Osteocyte (in vitro differentiated cells): ENCODE data around the gene MYBPHL. TPM values are rescaled to one million over a fixed set of nuclear protein-coding genes. Genes with fewer than 3 reads are reported as not detected.

ENCODE experiments used
- DNase-seq: peaks from one replicate; pipeline ENCODE4 v3.0.0; 2021; ENCODE audit warnings: mixed read lengths; ENCODE audit not compliant: unreplicated experiment; ENCODE audit errors: extremely low spot score
- H3K27ac Mint-ChIP-seq: one replicate; pipeline ENCODE4 v1.8.0; 2021; ENCODE audit warnings: mild to moderate bottlenecking, mixed read lengths; ENCODE audit not compliant: unreplicated experiment
- H3K27me3 Mint-ChIP-seq: one replicate; pipeline ENCODE4 v1.8.0; 2021; ENCODE audit warnings: mixed read lengths; ENCODE audit not compliant: unreplicated experiment
- H3K36me3 Mint-ChIP-seq: one replicate; pipeline ENCODE4 v1.8.0; 2021; ENCODE audit warnings: mixed read lengths; ENCODE audit not compliant: unreplicated experiment
- H3K4me1 Mint-ChIP-seq: one replicate; pipeline ENCODE4 v1.8.0; 2021; ENCODE audit warnings: mixed read lengths; ENCODE audit not compliant: unreplicated experiment
- H3K4me3 Mint-ChIP-seq: one replicate; pipeline ENCODE4 v1.8.0; 2021; ENCODE audit warnings: mild to moderate bottlenecking, moderate library complexity, mixed read lengths; ENCODE audit not compliant: unreplicated experiment
- H3K9me3 Mint-ChIP-seq: one replicate; pipeline ENCODE4 v1.8.0; 2021; ENCODE audit warnings: mixed read lengths; ENCODE audit not compliant: unreplicated experiment
- CTCF ChIP-seq: fragments of 200-600 bp; sonication (generic); IDR thresholded peaks from 2 replicates; pipeline ENCODE4 v1.5.0; 2021; ENCODE audit warnings: antibody characterized with exemption, mild to moderate bottlenecking, moderate library complexity
- total RNA-seq: library from RNA; stranded (reverse); gene quantifications from 2 replicates; pipeline ENCODE4 v1.2.1, GENCODE V29; 2021

The MYBPHL gene
- total RNA-seq, 1 donor from 2014 or later = not detected

GRCh38 chr1:109272021-109272799, 34.6 kb downstream of the MYBPHL start:
- H3K36me3 Mint-ChIP-seq = peaks cover 3% of the 10 kb centered on the region
- no peak for DNase-seq
- peaks cover 33% of the 10 kb centered on the region for H3K4me1 Mint-ChIP-seq
- no peak for TF ChIP-seq CTCF
- H3K27me3 Mint-ChIP-seq = no peaks in the 10 kb centered on the region
- H3K27ac Mint-ChIP-seq = no peak overlapping the region
- no peaks in the 10 kb centered on the region for H3K9me3 Mint-ChIP-seq
- no peak overlapping the region for H3K4me3 Mint-ChIP-seq

- H3K4me3 Mint-ChIP-seq = no peak overlapping the region
- TF ChIP-seq CTCF = no peak
- peaks cover 28% of the 10 kb centered on the region for H3K4me1 Mint-ChIP-seq
- H3K27me3 Mint-ChIP-seq = no peaks in the 10 kb centered on the region
- no peak overlapping the region for H3K27ac Mint-ChIP-seq
- peaks cover 6% of the 10 kb centered on the region for H3K36me3 Mint-ChIP-seq
- no peaks in the 10 kb centered on the region for H3K9me3 Mint-ChIP-seq
- no peak for DNase-seq
Measured at GRCh38 chr1:109271458-109271857, 35.4 kb downstream of the MYBPHL start.

DNA sequence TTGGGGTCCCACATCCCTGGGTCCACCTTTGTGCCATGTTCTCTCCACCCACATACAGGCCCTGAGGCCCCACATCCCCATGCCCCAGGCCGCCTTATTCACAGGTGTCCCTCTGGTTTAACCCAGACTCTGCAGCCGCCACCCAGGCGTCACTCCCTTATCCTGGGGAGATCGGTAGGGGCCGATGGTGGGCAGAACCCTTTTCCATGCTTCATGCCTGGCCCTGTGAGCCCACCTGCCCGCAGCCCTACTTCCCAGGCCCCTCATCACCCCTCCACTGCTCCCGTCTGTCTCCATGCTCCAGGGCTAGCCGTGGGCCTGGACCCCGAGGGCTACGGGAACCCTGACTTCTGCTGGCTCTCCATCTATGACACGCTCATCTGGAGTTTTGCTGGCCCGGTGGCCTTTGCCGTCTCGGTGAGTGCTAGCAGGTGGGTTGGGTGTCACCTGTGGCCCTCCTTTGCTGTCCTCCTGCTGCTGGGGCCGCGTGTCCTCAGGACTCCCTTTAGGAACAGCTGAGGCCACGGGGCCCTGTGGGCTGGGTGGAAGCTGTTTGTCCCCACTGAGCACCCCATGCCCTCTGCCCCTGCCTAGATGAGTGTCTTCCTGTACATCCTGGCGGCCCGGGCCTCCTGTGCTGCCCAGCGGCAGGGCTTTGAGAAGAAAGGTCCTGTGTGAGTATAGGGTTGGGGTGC, 36.0 kb downstream of the MYBPHL start:
- peaks cover 6% of the 10 kb centered on the region for H3K36me3 Mint-ChIP-seq
- no peaks in the 10 kb centered on the region for H3K27me3 Mint-ChIP-seq
- H3K27ac Mint-ChIP-seq = no peak overlapping the region
- H3K4me1 Mint-ChIP-seq = peaks cover 23% of the 10 kb centered on the region
- no peak overlapping the region for H3K4me3 Mint-ChIP-seq
- TF ChIP-seq CTCF = no peak
- no peaks in the 10 kb centered on the region for H3K9me3 Mint-ChIP-seq
- DNase-seq = no peak

DNA sequence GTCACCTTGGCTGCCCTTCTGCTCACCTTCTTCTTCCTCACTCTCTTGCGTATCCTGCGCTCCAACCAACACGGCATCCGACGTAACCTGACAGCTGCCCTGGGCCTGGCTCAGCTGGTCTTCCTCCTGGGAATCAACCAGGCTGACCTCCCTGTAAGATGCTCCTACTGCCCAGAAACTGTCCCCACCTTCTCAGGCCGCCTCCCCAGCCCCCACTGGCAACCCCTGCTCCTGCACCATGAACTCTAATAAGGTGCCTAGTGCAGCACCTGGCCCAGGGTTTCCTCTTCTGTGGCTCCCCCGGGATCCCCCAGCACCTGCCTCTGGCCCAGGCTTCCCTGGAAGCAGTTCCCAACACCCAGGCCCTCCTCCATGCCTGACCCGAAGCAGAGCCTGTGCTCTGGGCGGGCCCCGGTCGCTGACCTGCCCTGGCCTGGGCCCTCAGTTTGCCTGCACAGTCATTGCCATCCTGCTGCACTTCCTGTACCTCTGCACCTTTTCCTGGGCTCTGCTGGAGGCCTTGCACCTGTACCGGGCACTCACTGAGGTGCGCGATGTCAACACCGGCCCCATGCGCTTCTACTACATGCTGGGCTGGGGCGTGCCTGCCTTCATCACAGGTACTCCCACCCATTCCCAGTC, 36.7 kb downstream of the MYBPHL start:
- no peak overlapping the region for H3K27ac Mint-ChIP-seq
- H3K36me3 Mint-ChIP-seq = peaks cover 6% of the 10 kb centered on the region
- no peaks in the 10 kb centered on the region for H3K27me3 Mint-ChIP-seq
- peaks cover 17% of the 10 kb centered on the region for H3K4me1 Mint-ChIP-seq
- no peak for TF ChIP-seq CTCF
- no peaks in the 10 kb centered on the region for H3K9me3 Mint-ChIP-seq
- DNase-seq = no peak
- no peak overlapping the region for H3K4me3 Mint-ChIP-seq
